CD1c-positive myeloid dendritic cell (primary cell): ENCODE data around the gene DDX56.
"Not testable (repeated sequence)": the region's sequence is repeated elsewhere in the genome, so short reads cannot be mapped to it uniquely, and the experiment has no call there.

Experiments used
- DNase-seq: peaks from one replicate; pipeline ENCODE4 v3.0.0-alpha.2; 2016; ENCODE audit errors: extremely low spot score

DDX56 gene

DNA sequence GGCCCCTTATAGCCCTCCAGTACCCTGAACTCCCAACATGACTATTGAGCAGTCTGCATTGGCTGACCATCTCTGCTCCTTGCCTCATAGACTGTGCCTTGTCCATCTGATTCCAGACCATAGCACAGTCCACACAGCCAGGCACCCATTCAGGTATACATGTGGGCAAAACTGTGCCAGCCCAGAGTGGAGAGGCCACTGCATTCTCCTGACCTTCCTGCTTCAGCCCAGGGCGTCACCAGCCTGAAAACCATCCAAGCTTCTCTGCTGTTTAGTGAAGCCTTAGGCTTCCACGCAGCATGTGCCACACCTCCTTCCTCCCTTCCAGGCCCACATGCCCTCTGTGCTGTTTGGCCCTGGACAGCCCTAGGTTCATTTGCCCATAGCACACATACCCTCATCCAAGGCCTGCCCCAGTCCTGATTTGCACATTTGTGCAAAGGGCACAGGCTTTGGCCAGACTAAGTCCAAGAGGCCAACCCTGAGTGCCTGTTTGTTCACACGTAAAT lies 10.5 kb downstream of the DDX56 start:
- DNase-seq = no peak

DNA sequence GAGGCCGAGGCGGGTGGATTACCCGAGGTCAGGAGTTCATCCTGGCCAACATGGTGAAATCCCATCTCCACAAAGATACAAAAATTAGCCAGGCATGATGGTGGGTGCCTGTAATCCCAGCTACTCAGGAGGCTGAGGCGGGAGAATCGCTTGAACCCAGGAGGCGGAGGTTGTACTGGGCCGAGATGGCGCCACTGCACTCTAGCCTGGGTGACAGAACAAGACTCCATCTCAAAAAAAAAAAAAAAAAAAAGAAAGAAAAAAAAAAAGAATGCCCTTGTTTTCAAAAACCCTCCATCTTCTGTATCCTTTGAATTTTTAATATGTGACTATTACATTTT lies 11.1 kb downstream of the DDX56 start:
- not testable (repeated sequence) for DNase-seq

DNA sequence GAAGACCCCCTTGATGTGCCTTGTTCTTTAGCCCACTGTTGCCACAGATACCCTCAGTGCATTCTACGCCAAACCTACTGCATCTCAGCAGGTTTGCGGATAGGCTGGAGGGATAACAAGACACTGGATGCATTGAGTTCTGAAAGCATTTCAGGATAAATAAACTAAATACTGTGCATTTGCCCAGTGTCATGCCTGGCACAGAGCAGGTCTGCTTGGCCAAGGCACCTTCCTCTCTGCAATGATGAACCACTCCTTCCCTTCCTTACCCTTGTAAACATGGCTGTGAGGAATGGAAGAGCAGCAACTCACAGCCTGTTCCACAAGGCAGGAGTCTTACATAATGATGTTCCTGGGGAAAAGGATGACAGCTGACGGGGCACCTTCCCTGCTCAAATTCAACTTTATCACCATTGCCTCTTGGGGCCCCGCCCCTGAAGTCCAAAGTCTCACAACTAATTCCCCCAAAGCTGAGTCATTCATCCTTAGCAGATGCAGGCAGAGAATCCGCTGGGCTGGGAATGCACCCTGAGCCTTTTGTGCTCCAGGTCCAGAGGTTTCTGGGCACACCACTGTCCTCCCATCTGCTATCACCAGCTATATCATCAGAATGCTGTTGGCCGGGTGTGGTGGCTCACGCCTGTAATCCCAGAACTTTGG lies 11.6 kb downstream of the DDX56 start:
- no peak for DNase-seq

DNA sequence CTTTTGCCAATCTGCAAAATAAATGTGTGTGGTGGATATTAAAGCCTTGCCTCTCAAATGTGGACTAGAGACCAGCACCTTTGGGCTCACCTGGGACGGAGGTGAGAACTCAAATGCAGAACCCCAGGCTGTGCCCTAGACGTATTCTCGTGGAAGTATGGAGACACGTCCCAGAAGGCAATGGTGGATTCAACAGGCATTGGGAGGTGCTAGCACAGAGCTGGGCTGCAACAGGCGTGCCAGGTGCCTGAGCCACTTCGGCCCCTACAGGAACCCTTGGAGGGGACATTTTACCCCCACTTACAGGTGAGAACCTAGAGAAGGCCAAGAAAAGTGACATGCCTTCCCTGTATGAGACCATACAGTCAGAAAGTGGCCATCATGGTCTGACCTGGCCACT lies 12.2 kb downstream of the DDX56 start:
- DNase-seq = no peak

DNA sequence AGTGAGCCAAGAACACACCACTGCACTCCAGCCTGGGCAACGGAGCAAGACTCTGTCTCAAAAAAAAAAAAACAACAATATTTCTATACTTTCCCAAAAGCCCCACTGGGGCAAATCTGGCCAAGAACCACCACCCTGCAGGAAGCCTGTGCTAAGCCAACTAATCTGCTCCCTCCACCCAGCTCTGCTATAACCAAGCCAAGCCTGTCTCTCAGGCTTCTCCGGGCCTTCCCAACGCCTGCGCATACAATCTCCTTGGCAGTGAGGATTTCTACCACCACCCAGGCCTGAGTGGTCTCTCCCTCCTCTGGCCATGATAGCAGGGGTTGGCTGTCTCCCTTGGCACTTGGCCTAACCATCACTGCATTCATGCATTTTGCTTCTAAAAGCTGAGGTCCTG lies 14.2 kb downstream of the DDX56 start:
- DNase-seq = no peak

DNA sequence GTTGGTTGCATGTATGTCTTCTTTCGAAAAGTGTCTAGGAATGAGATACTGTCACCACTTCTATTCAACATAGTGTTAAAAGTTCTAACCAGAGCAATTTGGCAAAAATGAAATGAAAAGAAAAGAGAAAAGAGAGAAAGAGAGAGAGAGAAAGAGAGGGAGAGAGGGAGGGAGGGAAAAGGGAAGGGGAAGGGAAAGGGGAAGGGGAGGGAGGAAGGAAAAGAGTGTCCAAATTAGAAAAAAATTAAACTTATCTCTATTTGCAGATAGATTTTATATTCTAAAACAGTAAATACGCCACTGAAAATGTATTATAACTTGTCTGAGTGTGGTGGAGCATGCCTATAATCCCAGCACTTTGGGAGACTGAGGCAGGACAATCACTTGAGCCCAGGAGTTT lies 16.2 kb downstream of the DDX56 start:
- no peak for DNase-seq

DNA sequence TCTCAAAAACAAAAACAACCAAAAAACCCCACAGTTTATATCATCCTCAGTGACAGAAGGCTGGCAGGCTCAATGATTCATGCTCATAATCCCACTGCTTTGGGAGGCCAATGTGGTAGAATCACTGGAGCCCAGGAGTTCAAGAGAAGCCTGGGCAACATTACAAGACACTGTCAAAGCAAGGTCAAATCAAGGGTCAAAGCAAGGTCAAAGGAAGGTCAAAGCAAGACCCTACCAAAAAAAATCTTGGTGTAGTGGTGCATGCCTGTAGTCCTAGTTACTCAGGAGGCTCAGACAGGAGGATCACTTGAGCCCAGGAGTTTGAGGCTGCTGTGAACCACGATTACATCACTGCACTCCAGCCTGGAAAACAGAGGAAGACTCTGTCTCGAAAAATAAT lies 18.4 kb downstream of the DDX56 start:
- no peak for DNase-seq

DNA sequence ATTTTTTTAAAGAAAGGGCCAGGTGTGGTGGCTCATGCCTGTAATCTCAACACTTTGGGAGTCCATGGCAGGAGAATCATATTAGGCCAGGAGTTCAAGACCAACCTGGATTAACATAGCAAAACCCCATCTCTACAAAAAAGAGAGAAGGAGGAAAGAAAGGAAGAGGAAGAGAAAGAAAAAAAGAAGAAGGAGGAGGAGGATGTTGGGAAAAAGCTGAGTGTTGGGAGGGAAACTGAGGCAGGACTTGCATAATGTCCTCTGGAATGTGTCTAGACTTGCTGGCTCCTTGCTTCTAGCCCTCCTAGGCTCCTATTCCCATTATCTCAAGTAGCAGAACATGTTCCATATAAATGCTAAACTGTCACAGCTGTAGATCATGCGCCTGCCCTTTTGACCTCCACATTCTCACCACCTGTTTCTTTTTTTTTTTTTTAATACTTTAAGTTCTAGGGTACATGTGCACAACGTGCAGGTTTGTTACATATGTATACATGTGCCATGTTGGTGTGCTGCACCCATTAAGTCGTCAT lies 21.2 kb downstream of the DDX56 start:
- DNase-seq = not testable (repeated sequence)

DNA sequence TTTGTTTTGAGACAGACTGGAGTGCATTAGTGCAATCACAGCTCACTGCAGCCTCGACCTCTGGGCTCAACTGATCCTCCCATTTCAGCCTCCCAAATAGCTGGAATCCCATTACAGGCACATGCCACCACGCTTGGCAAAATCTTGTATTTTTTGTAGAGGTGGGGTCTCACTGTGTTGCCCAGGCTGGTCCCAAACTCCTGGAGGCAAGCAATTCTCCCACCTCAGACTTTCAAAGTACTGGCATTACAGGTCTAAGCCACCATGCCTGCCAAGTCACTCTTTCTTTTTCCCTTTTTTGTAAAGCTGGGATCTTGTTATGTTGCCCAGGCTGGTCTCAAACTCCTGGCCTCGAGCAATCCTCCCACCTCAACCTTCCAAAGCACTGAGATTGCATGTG lies 24.3 kb downstream of the DDX56 start:
- DNase-seq = no peak

DNA sequence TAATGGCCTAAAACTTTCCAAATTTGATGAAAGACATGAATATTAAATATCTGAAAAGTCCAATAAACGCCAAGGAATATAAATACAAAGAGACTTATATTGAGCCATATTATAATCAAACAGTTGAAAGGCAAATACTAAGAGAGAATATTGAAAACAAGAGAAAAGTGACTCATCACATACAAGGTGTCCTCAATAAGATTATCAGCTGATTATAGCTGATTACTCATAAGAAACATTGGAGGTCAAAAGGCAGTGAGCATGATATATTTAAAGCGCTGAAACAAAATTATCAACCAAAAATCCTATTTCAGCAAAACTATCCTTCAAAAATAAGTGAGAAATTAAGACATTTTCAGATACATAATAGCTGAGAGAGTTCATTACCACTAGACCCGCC lies 24.8 kb downstream of the DDX56 start:
- no peak for DNase-seq

DNA sequence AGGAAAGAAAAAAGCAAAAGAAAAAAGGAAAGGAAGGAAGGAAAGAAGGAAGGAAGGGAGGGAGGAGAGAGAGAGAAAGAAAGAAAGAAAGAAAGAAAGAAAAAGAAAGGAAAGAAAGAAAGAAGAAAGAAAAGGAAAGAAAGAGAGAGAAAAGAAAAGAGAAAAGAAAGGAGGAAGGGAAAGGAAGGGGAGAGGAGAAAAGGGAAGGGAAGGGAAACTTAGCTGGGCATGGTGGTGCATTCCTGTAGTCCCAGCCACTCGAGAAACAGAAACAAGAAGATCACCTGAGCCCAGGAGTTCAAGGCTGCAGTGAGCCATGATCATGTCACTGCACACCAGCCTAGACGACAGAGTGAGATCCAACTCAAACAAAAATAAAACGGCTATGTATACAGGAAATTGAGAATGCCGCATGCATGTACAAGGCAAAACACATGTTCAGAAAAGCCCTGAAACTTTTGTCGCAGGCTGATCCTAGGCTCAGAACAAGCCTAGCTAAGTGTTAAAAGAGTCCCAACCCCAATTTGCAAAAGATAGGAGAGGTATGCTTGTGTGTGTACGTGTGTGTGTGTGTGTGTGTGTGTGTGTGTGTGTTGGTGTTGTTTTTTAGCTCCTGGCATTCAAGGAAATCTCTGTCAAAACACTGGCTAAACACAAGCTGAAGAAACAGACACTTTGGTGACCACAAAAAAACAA lies 26.0 kb downstream of the DDX56 start:
- DNase-seq = no peak

DNA sequence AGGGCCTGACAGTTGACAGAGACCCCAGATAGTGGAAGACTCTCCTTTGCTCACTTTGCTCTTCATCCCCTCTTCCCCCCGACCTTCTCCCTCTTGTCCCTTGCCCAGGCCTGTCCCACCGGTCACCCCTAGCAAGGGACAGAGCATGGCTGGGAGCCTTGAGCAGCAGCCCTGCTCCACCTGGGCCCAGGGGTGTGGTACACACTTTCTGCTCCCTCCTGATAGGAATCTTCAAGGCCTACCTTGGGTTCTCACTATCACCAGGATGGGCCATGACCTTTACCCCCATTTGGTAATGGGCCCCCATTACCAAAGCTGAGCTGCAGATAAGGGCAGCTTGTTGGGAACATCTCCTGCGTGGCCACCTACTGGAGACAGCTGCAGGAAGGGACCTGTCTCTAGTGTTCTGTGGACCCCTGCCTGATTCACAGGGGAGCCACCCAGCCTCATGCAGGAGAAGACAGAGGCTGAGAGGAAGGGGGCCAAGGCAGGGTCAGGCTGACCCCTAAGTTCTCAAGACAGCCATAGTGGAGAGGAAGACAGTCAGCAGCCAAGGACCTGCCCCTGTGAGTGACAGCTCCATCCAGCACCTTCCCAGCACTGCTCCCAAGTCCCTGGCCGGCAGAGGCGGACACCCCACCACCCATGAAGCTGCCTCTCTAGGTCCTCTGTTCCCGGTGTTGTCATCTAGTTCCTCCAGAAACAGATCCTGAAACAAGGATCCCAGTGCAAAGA lies 31.7 kb downstream of the DDX56 start:
- DNase-seq = no peak

DNA sequence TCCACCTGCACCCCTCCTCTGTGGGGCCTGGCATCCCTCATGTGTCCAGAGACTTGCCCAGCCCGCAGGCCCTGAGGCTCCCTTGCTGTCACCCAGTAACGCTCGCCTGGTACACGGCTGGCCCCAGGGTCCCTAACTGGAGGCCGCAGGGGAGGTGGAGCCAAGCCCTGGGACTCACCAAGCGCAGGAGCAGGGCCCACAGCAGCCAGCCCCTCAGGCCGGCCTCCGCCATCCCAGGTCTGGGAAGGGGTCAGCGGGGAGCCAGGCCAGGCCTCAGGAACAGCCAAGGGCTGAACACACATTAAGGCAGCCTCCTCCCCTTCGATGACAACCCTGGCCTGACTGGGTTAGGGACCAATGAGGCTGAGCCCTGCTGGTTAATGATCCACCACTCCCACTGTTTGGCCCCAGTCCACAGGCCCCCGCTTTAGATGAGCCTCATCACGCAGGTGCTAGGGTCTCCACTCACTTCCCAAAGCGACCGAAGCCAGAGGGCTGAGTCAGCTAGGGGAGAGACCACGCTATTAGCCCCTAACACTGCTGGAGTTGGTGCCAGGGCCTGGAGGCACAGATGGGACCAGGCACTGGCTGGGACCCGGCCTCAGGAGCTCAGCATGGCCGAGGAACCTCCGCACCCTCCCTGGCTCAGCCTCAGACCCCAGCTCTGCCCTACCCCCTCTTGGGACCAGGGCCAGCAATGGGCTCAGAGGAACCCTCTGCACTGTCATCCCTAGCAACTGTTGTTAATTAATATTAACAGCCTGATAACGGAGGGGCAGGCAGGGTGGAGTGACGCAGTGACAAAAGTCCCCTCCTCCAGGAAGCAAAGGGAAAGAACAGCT lies 32.5 kb downstream of the DDX56 start, which contains the start of gene NPC1L1:
TSS of gene NPC1L1 (minus strand) at position 303 of the 842 bp plus-strand sequence. CDS start at position 232, 71 bp downstream.
- no peak for DNase-seq

DNA sequence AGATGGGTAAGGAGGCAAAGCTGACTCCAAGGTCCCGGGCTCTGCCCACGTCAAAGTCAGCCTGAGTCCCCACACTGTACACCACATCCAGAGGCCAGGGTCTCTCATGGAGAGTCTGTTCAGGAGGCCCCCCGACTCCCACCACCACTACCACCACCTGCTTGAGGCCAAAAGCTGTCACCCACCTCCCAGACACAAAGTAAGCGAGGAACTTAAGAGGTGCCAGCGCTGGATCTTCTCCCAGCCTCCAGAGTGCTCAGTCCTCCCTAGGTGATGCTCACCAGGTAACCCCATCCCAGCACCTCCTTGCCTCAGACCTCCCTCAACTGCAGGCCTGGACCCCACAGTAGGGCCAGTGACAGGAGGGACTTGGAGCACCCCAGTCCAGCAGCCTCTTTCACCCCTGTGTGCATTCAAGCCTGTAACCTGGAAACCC lies 33.1 kb downstream of the DDX56 start:
- DNase-seq = no peak

DNA sequence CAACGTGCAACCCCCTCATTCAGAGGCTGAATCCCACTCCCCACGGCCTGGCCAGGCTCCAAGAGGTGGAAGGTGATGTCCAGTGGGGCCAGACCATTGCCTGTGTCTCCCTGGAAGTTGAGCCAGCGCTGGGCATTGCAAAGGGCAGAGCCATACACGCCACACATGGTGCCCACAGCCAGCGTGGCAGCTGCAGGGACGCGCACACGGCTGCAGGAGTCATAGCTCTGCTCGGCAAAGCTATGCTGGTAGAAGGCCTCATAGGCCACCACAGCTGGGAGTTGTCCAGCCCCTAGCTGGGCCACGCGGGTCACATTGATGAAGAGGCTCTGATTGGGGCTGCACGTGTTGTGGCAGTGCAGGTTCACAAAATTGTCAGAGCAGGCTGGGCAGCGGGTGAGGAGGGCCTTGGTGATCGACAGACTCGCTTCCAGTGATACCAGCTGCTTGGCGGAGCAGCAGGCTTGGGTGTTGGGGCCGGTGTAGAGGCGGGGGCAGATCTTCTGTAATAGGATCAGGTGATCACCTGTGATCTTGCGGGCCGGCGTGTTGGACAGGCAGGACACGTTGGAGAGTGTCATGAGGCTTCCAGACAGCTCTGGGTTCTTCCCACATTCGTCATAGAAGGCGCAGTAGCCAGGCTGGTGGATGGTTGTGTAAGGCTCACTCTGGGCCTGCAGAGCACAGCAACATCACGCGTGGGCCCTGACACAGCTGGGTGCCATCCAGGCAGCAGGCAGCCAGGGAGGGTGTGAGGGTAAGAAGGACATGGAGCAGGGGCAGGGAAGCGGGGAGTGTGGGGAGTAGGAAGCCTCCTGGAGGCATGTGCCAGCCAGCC lies 33.8 kb downstream of the DDX56 start:
- DNase-seq = no peak

DNA sequence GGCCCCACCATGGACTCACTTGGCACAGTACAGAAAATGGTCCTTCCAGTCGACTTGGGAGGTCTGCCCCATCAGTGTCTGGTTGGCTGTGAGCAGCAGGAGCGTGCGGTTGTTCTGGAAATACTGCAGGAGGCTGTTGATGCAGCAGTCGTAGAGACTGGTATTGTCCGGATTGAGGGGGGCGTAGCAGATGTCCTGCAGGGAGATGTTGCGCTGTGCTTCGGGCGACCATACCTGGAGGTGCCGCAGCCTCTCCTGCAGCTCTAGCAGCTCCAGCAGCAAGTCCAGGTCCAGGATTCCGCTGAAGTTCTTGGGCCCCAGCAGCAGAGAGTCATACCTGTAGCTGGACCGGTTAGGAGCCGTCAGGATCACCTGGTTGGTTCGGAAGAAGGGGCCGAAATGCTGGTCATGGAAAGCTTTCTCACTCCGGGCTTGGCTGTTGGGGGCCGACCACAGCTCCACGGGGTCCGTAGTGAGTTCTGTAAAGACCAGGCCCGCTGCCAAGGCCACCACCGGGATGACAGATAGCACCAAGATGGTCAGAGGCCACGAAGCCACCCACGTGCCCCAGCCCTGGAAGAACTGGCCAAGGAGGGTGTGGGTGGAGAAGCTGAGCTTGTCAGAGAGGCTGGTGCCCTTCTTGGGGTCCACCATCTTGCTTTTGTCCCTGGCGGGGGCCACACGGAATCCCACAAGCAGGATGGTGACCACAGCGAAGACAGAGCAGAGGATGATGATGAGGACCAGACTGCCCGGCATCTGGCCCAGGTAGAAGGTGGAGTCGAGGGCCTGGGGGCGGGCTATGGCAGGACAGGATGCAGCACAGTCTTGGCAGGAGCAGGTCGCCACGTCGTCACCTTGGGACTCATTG lies 34.7 kb downstream of the DDX56 start:
- DNase-seq = no peak

DNA sequence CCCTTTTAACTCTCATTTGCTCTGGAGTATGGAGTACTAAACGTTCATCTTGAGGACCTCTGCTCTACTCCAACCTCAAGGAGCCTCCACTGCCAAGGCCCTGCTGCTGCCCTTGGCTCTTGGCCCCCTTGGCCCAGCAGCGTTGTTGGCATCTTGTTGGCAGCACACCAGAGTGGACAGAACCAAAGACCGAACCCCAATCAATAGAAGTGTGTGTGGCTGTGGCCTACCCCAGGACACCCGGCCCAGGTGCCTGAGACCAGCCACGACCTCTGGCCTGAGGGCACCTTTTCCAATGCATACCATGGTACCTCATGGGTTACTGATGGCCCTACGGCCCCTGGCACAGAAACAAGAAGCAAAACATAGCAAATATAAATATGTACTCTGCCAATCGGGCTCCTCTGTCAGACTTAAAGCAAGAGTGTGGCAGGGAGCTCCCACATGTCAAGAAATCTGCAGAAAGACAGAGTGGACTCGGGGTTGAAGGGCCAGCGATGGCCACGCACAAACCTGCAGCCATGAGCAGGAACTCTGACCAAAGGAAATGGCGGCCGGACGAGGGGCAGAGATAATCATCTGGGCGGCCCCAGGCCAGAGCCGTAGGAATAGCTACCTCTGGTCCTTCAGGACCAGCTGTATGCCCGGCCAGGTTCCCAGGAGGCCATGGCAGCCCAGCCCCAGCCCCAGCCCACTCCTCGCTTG lies 35.5 kb downstream of the DDX56 start:
- DNase-seq = no peak

DNA sequence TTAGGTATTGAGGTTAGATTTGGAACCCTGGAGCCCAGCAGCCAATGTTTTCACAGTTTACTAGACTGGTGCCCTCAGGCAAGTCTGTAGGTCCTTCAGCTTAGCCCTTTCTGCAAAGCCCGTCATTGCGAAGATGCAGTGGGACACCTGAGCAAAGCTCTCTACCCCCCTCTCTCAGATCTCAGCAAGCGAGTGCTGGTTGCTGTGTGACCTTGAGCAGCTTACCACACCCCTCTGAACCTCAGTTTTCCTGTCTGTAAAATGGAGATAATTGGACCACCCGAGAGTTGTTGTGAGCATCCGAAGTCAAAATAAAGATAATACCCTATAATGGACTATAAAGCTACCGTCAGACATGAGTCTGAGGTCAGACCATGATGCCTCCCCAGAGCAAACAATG lies 36.3 kb downstream of the DDX56 start:
- no peak for DNase-seq

DNA sequence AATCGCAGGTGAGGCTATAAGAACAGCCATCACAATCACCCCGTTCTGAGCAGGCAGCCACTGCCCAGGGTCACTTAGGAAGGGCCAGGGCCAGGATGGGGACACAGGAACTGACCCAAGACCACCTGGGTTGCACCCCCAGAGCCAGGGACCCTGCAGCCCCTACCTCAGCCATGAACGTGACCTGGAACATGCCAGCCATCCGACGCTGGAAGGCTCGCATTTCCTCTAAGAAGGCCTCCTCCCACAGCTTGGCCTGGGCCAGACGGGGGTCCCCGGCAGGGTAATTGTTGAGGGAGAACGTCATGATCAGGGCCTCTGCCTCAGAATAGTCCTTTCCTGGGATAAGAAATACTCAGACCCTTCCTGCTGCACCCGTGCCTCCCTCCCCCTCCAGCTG lies 37.6 kb downstream of the DDX56 start:
- DNase-seq = no peak
